B cell (primary cell): ENCODE measurements around the gene C7.

Experiments
- CTCF ChIP-seq: fragments of 200-600 bp; IDR thresholded peaks from one replicate; pipeline ENCODE4 v1.8.0; 2022; ENCODE audit warnings: antibody characterized with exemption, mild to moderate bottlenecking
- EZH2 ChIP-seq: IDR thresholded peaks from 2 replicates; pipeline ENCODE4 v1.6.1; 2012; ENCODE audit warnings: borderline replicate concordance, low read depth, mild to moderate bottlenecking, moderate library complexity, low read length; ENCODE audit not compliant: insufficient read depth, poor library complexity, severe bottlenecking

GRCh38 chr5:40976836-40977235 lies 67.5 kb downstream of the C7 start:
- TF ChIP-seq CTCF (no peak), EZH2 (no peak)
